Measurements from ENCODE around the gene RPL21.
A peak's percentile ranks its signal among the peaks of the same experiment; 100 is the strongest.
"Not testable (repeated sequence)": the region's sequence is repeated elsewhere in the genome, so short reads cannot be mapped to it uniquely, and the experiment has no call there.

Gene RPL21

DNA sequence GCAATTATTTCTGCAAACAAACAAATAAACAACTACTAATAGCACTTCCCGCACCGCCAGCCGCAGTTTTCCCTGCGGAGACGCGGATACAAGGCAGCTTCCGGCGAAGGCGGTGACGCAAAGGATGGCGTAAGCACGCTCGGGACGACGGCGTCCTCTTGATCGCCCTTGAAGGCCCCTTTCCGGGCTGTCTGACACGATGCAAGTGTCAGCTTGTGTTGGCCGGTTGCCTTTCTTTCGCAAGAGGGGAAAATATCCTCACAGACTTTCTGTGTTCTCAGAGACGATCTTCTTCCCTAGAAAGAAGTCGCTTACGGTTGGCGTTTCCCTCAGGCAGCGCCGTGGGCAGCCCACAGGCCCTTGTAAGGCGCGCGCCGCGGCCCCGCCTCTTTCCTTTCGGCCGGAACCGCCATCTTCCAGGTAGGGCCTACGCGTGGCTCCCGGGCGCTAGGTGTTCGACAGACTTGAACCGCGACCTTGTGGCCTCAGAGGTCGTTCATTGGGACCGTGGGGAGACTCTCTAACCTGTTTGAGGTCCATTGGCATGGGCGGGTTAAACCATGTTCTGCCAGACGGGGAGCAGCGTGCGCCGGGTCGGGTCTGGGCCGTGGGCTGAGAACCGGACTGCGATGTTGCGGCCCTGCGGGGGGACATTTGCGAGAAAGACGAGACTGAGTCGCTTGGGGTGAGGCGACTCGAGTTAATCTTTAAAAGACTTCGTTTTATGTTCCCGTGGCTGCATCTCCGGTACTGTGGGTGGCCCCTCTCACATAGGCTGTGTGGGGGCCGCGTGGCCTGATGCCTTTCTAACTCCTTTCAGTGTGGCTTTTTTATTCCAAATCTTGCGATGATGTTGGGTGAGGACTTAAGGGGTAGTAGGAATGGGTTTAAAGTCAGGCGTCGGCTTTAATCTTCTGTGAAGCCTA, at the start of gene RPL21:
Gene RPL21 (plus strand): TSS at position 393 of the 926 bp plus-strand sequence. CDS start 2,219 bp downstream, outside the sequence.
- DNase-seq, result peak; percentile 89 to 96

DNA sequence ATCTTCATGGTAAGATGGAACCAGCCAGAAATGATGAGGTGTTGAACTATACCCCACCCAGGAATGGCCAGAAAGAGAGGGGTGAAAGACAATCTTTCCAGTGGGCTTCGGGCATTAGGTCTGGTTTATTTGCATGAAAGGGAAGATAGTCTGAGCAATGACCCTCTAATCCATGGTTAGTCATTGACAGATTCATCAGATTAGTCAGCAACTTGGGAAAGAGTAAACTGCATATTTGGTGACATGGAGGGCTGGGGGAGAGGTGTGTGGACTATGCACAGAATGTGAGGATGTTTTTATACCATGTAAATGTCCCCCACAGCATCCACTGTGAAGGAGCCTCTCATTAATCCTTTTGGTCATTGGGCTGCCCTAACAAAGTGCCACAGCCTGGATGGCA, 49.7 kb upstream of the RPL21 start:
- no peak for DNase-seq

GRCh38 chr13:27203186-27203585, 48.2 kb upstream of the RPL21 start:
- no peak for DNase-seq

- DNase-seq, result no peak
Observed at GRCh38 chr13:27203854-27204253, 47.5 kb upstream of the RPL21 start.

- no peak for DNase-seq
Observed at GRCh38 chr13:27208514-27208913, 42.8 kb upstream of the RPL21 start.

DNA sequence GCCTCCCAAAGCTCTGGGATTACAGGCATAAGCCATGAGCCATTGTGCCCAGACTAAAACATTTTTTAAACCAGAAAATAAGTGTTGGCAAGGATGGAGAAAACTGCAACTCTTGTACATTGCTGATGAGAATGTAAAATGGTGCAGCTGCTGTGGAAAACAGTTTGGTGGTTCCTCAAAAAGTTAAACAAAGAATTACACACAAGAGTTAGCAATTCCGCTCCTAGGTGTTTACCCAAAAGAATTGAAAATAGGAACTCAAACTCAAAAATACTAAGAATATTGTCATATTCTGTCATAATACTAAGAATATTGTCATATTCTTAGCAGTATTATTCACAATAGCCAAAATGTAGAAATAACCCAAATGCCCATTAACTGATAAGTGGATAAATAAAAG, 40.1 kb upstream of the RPL21 start:
- DNase-seq, result no peak

- no peak for DNase-seq
Observed at GRCh38 chr13:27211771-27212364, 39.5 kb upstream of the RPL21 start.

DNA sequence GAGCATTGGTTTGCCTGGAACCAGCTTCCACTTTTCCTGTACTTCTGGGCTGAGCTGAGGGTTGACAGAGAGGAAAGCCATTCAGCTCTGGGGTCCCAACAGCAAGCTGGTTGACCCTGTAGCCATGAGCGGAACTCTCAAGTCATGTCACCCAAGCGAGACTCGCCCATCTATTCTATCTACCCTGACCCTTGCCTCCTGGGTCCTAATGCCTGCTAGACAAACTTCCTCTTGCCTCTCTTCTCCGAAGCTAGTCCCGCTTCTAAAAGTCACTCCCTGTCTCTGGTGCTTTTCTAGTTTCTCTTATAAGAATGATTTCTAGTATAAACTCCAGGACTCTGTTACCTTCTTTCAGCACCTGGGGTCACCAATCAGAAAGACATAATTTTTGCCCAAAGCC, 38.0 kb upstream of the RPL21 start:
- not testable (repeated sequence) for DNase-seq

DNA sequence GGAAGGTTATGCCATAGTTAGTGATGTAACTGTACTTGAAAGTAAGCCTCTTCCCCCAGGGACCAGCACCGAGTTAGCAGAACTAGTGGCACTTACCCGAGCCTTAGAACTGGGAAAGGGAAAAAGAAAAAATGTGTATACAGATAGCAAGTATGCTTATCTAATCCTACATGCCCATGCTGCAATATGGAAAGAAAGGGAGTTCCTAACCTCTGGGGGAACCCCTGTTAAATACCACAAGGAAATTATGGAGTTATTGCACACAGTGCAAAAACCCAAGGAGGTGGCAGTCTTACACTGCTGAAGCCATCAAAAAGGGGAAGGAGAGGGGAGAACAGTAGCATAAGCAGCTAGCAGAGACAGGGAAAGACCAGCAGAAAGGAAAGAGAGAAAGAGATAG, 33.6 kb upstream of the RPL21 start:
- DNase-seq, result not testable (repeated sequence)

- DNase-seq, result not testable (repeated sequence)
Observed at GRCh38 chr13:27218861-27219260, 32.5 kb upstream of the RPL21 start.

- DNase-seq, result no peak
Observed at GRCh38 chr13:27219611-27220010, 31.7 kb upstream of the RPL21 start.

GRCh38 chr13:27222100-27222499, 29.3 kb upstream of the RPL21 start:
- DNase-seq, result not testable (repeated sequence)

GRCh38 chr13:27226991-27227390, 24.4 kb upstream of the RPL21 start:
- no peak for DNase-seq

GRCh38 chr13:27228131-27228530, 23.2 kb upstream of the RPL21 start:
- DNase-seq, result no peak

- no peak for DNase-seq
Observed at GRCh38 chr13:27229642-27230041, 21.7 kb upstream of the RPL21 start.

DNA sequence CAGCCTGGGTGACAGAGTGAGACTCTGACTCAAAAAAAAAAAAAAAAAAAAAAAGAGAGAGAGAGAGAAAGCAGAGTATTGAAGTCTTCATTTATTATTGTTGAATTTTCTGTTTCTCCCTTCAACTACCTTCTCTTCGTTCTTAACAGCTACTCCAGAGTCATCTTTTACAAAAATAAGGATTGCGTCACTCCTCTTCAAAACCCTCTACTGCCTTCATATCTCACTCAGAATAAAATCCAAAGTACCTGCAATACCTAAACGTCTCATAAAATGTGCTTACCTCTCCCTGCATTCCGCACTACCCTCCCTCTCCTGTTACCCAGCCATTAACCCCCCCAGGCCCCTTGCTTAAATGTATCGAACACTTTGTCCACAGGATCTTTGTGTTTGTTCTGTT, 17.4 kb upstream of the RPL21 start:
- no peak for DNase-seq

- DNase-seq, result no peak
Observed at GRCh38 chr13:27236478-27236877, 14.9 kb upstream of the RPL21 start.

- DNase-seq, result no peak
Observed at GRCh38 chr13:27242702-27243101, 8.7 kb upstream of the RPL21 start.

GRCh38 chr13:27245610-27246009, 5.7 kb upstream of the RPL21 start:
- no peak for DNase-seq

DNA sequence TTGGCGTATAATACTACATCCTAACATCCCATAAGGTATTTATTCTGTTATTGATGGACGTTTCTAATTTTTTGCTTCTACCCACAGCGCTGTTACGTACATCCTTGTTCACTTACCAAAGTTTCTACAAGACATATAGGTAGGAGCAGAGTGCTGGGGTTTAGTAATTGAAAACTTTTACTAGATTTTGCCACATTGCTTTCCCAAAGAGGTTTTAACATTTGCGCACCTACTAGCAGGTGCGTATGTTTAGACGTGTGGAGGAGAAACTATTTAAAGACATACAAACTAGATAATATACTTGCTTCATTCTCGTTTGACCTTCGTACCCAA, 559 bp upstream of the RPL21 start:
- DNase-seq, result no peak

- DNase-seq, result no peak
Observed at GRCh38 chr13:27252467-27252866, 1.1 kb downstream of the RPL21 start.

GRCh38 chr13:27257233-27257568, 5.8 kb downstream of the RPL21 start:
- DNase-seq, result no peak

GRCh38 chr13:27257648-27258253, 6.4 kb downstream of the RPL21 start:
- DNase-seq, result no peak

Data from NCI-H446 (cell line).